IMR-90 (cell line): Measurements from ENCODE around the gene MYBL2.
A peak's percentile ranks its signal among the peaks of the same experiment; 100 is the strongest.

Experiments used
- BHLHE40 ChIP-seq: fragments of 150-350 bp; IDR thresholded peaks from 2 replicates; pipeline ENCODE4 v1.6.1; 2016; ENCODE audit warnings: mild to moderate bottlenecking, low read depth, low read length
- CTCF ChIP-seq: conservative IDR thresholded peaks from 2 replicates; pipeline ENCODE4 v1.5.1; 2012; ENCODE audit warnings: mild to moderate bottlenecking, low read depth, low read length, improper control_type of control experiment
- POLR2A ChIP-seq: IDR thresholded peaks from 2 replicates; pipeline ENCODE4 v1.6.1; 2012; ENCODE audit warnings: mild to moderate bottlenecking, low read depth, low read length

GRCh38 chr20:43726811-43727338 lies 60.0 kb downstream of the MYBL2 start, which contains the start of gene GTSF1L:
- TF ChIP-seq POLR2A (no peak), BHLHE40 (peak; percentile 43), CTCF (no peak)
